GM12878 (cell line): ENCODE results near the gene KRTAP10-8. TPM values are rescaled to one million over a fixed set of nuclear protein-coding genes. Genes with fewer than 3 reads are reported as not detected.

ENCODE experiments used
- ATAC-seq: fragments of 200-7000 bp; cut with Tn5 transposase; 3 replicates; pipeline ENCODE4 v1.9.1; 2020; ENCODE audit warnings: mild to moderate bottlenecking, moderate library complexity
- BruUV-seq: library from RNA; stranded (reverse); fragments of 400-500 nt; replicated peaks from 2 replicates; lab custom pipeline; 2021; lab: Mats Ljungman, UMichigan
- CTCF ChIA-PET: fragments of 300-600 bp; sonication (Branson Sonifier 250); formaldehyde crosslinking; extraction: SDS; loops from one replicate; lab custom pipeline; 2021; ENCODE audit warnings: inconsistent platforms; lab: Yijun Ruan, JAX
- POLR2A ChIA-PET: fragments of 350-600 bp; formaldehyde crosslinking; extraction: SDS; loops from one replicate; lab custom pipeline; 2021; ENCODE audit warnings: inconsistent platforms; lab: Charles Lee
- RAD21 ChIA-PET: fragments of 300-600 bp; sonication (Branson Sonifier 250); formaldehyde crosslinking; loops from one replicate; lab custom pipeline; 2023; ENCODE audit warnings: antibody characterized with exemption; ENCODE audit not compliant: unreplicated experiment; lab: Charles Lee
- SMC1A ChIA-PET: fragments of 300-600 bp; sonication (Branson Sonifier 250); formaldehyde crosslinking; loops from one replicate; lab custom pipeline; 2023; ENCODE audit not compliant: unreplicated experiment, uncharacterized antibody; lab: Charles Lee
- DNase-seq: peaks from one replicate; pipeline ENCODE4 v3.0.0-alpha.2; 2011; ENCODE audit warnings: low read depth, low spot score
- FAIRE-seq: peaks from 3 replicates; lab custom pipeline; 2011; peaks lifted over from hg19 to GRCh38; lab: Jason Lieb, UNC
- H2AFZ ChIP-seq: 2 replicates; pipeline ENCODE4 v1.6.0; 2011; ENCODE audit warnings: low read depth, low read length, control low read depth; ENCODE audit not compliant: control insufficient read depth
- H3K27ac ChIP-seq: 2 replicates; pipeline ENCODE4 v1.5.1; 2011; ENCODE audit warnings: control low read depth; ENCODE audit not compliant: control insufficient read depth, insufficient read depth
- H3K27me3 ChIP-seq, 2 experiments: replicated peaks in 1 of 2; 2 replicates each; pipeline versions ENCODE4 v1.6.0 to v1.6.1; 2011; ENCODE audit warnings: low read length in 1 of 2; ENCODE audit not compliant: control insufficient read depth in 2 of 2, insufficient read depth in 2 of 2
- H3K36me3 ChIP-seq, 2 experiments: 2 replicates each; pipeline ENCODE4 v1.5.1; 2011; ENCODE audit warnings: low read length in 1 of 2; ENCODE audit not compliant: control insufficient read depth in 2 of 2, insufficient read depth in 2 of 2
- H3K4me1 ChIP-seq: 2 replicates; pipeline ENCODE4 v1.6.1; 2011; ENCODE audit warnings: mild to moderate bottlenecking, low read length, moderate library complexity, mixed read lengths; ENCODE audit not compliant: control insufficient read depth, insufficient read depth
- H3K4me2 ChIP-seq: 2 replicates; pipeline ENCODE4 v1.6.0; 2011; ENCODE audit warnings: control low read depth; ENCODE audit not compliant: control insufficient read depth, insufficient read depth
- H3K4me3 ChIP-seq: fragments of 200-600 bp; sonication (generic); 2 replicates; pipeline ENCODE4 v1.5.1; 2016
- H3K79me2 ChIP-seq: 2 replicates; pipeline ENCODE4 v1.6.0; 2011; ENCODE audit warnings: low read length; ENCODE audit not compliant: control insufficient read depth, insufficient read depth
- H3K9ac ChIP-seq: 2 replicates; pipeline ENCODE4 v1.8.0; 2011; ENCODE audit warnings: low read length, control low read depth, mixed read lengths; ENCODE audit not compliant: control insufficient read depth, insufficient read depth
- H3K9me3 ChIP-seq: replicated peaks from 3 replicates; pipeline ENCODE4 v1.5.1; 2011; ENCODE audit warnings: mild to moderate bottlenecking, low read length; ENCODE audit not compliant: control insufficient read depth, insufficient read depth
- H4K20me1 ChIP-seq: 2 replicates; pipeline ENCODE4 v1.6.0; 2011; ENCODE audit not compliant: control insufficient read depth, insufficient read depth
- BHLHE40 ChIP-seq, 2 experiments: fragments of 450-650 bp in 1 of 2; IDR thresholded peaks; 2 replicates each; pipeline ENCODE4 v1.6.1; 2011 to 2017; ENCODE audit warnings: low read depth in 2 of 2, borderline replicate concordance in 1 of 2, improper control_type of control experiment in 1 of 2, low read length in 1 of 2, mild to moderate bottlenecking in 1 of 2
- CTCF ChIP-seq, 3 experiments: IDR thresholded peaks in 2 of 3; conservative IDR thresholded peaks in 1 of 3; 2 replicates each; pipeline ENCODE4 v1.5.1; 2011; ENCODE audit warnings: low read depth in 3 of 3, low read length in 3 of 3, mild to moderate bottlenecking in 3 of 3, control low read depth in 2 of 3, moderate library complexity in 2 of 3, inconsistent platforms in 1 of 3, mixed read lengths in 1 of 3; ENCODE audit not compliant: control insufficient read depth in 2 of 3, insufficient read depth in 1 of 3; ENCODE audit errors: extremely low read depth in 1 of 3
- E4F1 ChIP-seq: fragments of 450-650 bp; IDR thresholded peaks from 2 replicates; pipeline ENCODE4 v1.6.1; 2018; ENCODE audit warnings: borderline replicate concordance, mild to moderate bottlenecking; ENCODE audit not compliant: partially characterized antibody
- EED ChIP-seq: sonication (generic); IDR thresholded peaks from 2 replicates; pipeline ENCODE4 v1.6.1; 2016; ENCODE audit warnings: antibody characterized with exemption, low read depth
- FOXM1 ChIP-seq: IDR thresholded peaks from 2 replicates; pipeline ENCODE4 v1.6.1; 2012; ENCODE audit warnings: low read depth, mild to moderate bottlenecking, inconsistent platforms, low read length, moderate library complexity
- MLLT1 ChIP-seq: fragments of 450-650 bp; IDR thresholded peaks from 2 replicates; pipeline ENCODE4 v1.6.1; 2016; ENCODE audit warnings: mild to moderate bottlenecking
- NFIC ChIP-seq: IDR thresholded peaks from 2 replicates; pipeline ENCODE4 v1.6.1; 2012; ENCODE audit warnings: low read depth, mild to moderate bottlenecking, inconsistent platforms, low read length, moderate library complexity
- PML ChIP-seq: IDR thresholded peaks from 2 replicates; pipeline ENCODE4 v1.6.1; 2012; ENCODE audit warnings: low read length, inconsistent platforms
- RAD21 ChIP-seq: IDR thresholded peaks from 2 replicates; pipeline ENCODE4 v1.6.1; 2011; ENCODE audit warnings: mild to moderate bottlenecking, low read depth, low read length, moderate library complexity; ENCODE audit not compliant: insufficient read depth
- ZBED1 ChIP-seq: IDR thresholded peaks from 2 replicates; pipeline ENCODE4 v1.6.1; 2016; ENCODE audit warnings: borderline replicate concordance
- WGBS: methylation state at CpG from one replicate; pipeline ENCODE4 v1.1.6; 2016; ENCODE audit warnings: low lambda C conversion rate; ENCODE audit not compliant: insufficient replicate concordance, insufficient coverage; ENCODE audit errors: missing lambda C conversion rate; 5-methylcytosine and 5-hydroxymethylcytosine counted together
- in situ Hi-C: fragments of 300-500 bp; cut with MboI; formaldehyde crosslinking; loops from 9 replicates; pipeline ENCODE4 v1.14.3; 2018; ENCODE audit warnings: mixed read lengths
- intact Hi-C: fragments of 100-400 bp; cut with micrococcal nuclease; formaldehyde crosslinking; loops from one replicate; pipeline ENCODE4 v1.14.2; 2022; ENCODE audit not compliant: unreplicated experiment
- polyA plus RNA-seq, 11 experiments: library from polyadenylated mRNA; depleted of rRNA in 4 of 11; unstranded in 6 of 11; stranded (reverse) in 5 of 11; fragments of >200 nt; fragmentation: Nextera tagmentation in 4 of 11; fragmentation: Illumina TruSeq in 1 of 11; extraction: Ambion mirVana in 4 of 11; extraction: Trizol in 1 of 11; gene quantifications; 1 replicate in 1 of 11; 2 replicates in 10 of 11; pipeline versions ENCODE4 v1.2.1 to v1.2.3, GENCODE V29; 2011 to 2016; ENCODE audit warnings: inconsistent platforms in 2 of 11, missing spikeins in 2 of 11, low read depth in 1 of 11
- total RNA-seq, 4 experiments: library from RNA; depleted of rRNA in 3 of 4; stranded (reverse); fragments of >200 nt in 3 of 4; fragmentation: Illumina TruSeq in 1 of 4; extraction: Trizol in 1 of 4; gene quantifications; 2 replicates each; pipeline versions ENCODE4 v1.2.1 to v1.2.3, GENCODE V29; 2013 to 2021

The KRTAP10-8 gene
- total and polyA plus RNA-seq, 10 of the 15 experiments (the other 5 are each of a cell fraction or from before 2014, with no cell fraction given) = not detected

- no peak for TF ChIP-seq E4F1
- no peak for TF ChIP-seq NFIC
- TF ChIP-seq CTCF (IDR thresholded peaks at IDR 0.05 in 2 of 3, conservative IDR thresholded peaks at IDR 0.05 in 1 of 3; ENCODE audit: control insufficient read depth in 2 of 3, extremely low read depth in 1 of 3, insufficient read depth in 1 of 3, low read depth in 3 of 3, low read length in 3 of 3) = no peak
- TF ChIP-seq RAD21 = no peak
- no peak for TF ChIP-seq EED
- TF ChIP-seq, all 136 proteins: peak for 0
These were observed 35.3 kb downstream of the KRTAP10-8 start (continued) for GRCh38 chr21:44647222-44647552.

GRCh38 chr21:44648557-44649311 lies 36.9 kb downstream of the KRTAP10-8 start:
- TF ChIP-seq MLLT1 (no peak), FOXM1 (no peak), ZBED1 (no peak), RAD21 (no peak), BHLHE40 (IDR thresholded peaks at IDR 0.05; ENCODE audit: borderline replicate concordance in 1 of 2, low read depth in 2 of 2, low read length in 1 of 2) (no peak), PML (no peak)
- TF ChIP-seq, all 136 proteins: peak for 0
- ChIA-PET RAD21 (no interaction called here), POLR2A (no interaction called here), SMC1A (no interaction called here), CTCF (no interaction called here)
- peaks cover under 1% of the 10 kb centered on the region; the same call in 1 of the 3 replicates for H3K9me3 ChIP-seq
- in situ Hi-C loops (no loop called here), intact Hi-C loops (no loop called here)
- no peak for FAIRE-seq
- H4K20me1 ChIP-seq = no peaks in the 10 kb centered on the region
- no TSS peak for BruUV-seq
- no peak overlapping the region for H3K4me3 ChIP-seq
- ATAC-seq = no peak
- H3K4me2 ChIP-seq = no peak overlapping the region
- H3K27me3 ChIP-seq = no peaks in the 10 kb centered on the region
- H3K9ac ChIP-seq = no peak overlapping the region
- no peak overlapping the region for H3K27ac ChIP-seq
- no peak for DNase-seq
- 41% methylated on average over 33 of the region's 33 CpGs for WGBS
- no peak overlapping the region for H2AFZ ChIP-seq
- H3K36me3 ChIP-seq = no peaks in the 10 kb centered on the region
- no peaks in the 10 kb centered on the region for H3K79me2 ChIP-seq
- no peaks in the 10 kb centered on the region for H3K4me1 ChIP-seq
